ENCODE data around the gene FAXDC2.

DNA sequence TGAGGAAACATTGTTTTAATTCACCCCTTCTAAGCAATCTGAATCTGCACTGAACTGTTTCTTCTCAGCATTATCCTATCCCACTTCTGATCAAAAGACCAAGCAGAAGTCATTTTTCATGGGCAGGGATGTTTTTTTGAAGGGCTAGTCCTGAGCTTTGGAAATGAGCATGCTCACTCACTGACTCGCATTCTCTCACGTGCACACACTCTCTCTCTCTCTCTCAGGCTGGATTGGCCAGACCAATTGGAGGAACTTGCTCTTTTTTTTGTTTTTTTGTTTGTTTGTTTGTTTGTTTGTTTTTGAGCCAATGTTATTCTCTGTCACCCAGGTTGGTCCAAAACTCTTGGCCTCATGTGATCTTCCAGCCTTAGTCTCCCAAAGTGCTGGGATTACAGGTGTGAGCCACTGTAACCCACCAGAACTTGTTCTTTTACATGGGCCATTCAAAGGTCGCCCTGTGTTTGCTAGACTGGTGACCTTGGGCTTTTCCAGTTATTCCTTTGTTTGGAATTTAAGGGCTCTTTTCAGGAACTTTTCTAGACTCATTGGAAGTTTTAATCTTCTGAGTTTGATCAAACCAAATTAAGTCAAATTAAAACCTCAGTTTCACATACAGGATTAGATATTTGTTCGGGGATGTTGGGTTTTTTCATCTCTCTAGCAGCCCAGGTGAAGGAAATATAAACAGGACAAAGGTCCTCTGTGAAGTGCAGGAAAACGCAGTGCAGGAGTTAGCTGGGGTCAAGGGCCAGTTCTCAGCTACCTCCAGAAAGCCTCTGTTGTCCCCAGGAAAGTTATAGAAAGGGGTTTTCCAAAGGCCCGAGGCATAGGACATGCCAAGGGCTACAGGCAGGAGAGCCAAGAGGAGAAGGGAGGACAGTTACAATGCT, 13.1 kb downstream of the FAXDC2 start:
- TF ChIP-seq POLR2A (IDR thresholded peaks at IDR 0.05; ENCODE audit: control extremely low read depth in 1 of 2, low read depth in 2 of 2, low read length in 2 of 2), result no peak
- no peak for TF ChIP-seq GABPA (IDR thresholded peaks at IDR 0.05; ENCODE audit: borderline replicate concordance, insufficient read depth, low read length)
- TF ChIP-seq EZH2 (IDR thresholded peaks at IDR 0.05; ENCODE audit: low read depth, low read length, severe bottlenecking), result no peak
- TF ChIP-seq, protein P1, sequence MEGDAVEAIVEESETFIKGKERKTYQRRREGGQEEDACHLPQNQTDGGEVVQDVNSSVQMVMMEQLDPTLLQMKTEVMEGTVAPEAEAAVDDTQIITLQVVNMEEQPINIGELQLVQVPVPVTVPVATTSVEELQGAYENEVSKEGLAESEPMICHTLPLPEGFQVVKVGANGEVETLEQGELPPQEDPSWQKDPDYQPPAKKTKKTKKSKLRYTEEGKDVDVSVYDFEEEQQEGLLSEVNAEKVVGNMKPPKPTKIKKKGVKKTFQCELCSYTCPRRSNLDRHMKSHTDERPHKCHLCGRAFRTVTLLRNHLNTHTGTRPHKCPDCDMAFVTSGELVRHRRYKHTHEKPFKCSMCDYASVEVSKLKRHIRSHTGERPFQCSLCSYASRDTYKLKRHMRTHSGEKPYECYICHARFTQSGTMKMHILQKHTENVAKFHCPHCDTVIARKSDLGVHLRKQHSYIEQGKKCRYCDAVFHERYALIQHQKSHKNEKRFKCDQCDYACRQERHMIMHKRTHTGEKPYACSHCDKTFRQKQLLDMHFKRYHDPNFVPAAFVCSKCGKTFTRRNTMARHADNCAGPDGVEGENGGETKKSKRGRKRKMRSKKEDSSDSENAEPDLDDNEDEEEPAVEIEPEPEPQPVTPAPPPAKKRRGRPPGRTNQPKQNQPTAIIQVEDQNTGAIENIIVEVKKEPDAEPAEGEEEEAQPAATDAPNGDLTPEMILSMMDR (IDR thresholded peaks at IDR 0.05; ENCODE audit: control extremely low read depth in 1 of 3, insufficient read depth in 1 of 3, low read depth in 1 of 3, low read length in 3 of 3), result no peak
- TF ChIP-seq JUND (IDR thresholded peaks at IDR 0.05; ENCODE audit: low read length), result no peak
- no peak for TF ChIP-seq CEBPB (IDR thresholded peaks at IDR 0.05; ENCODE audit: low read depth, low read length)
- TF ChIP-seq SRF (IDR thresholded peaks at IDR 0.05; ENCODE audit: low read depth, low read length), result no peak
- TF ChIP-seq BRCA1 (IDR thresholded peaks at IDR 0.05; ENCODE audit: low read depth, low read length), result no peak
- no peak for TF ChIP-seq KDM5A (IDR thresholded peaks at IDR 0.05; ENCODE audit: low read length)
